SH-SY5Y (cell line): ENCODE measurements around the gene KIF5A.

Source experiments
- GATA2 ChIP-seq: IDR thresholded peaks from 2 replicates; pipeline ENCODE4 v1.6.1; 2011; ENCODE audit warnings: mild to moderate bottlenecking, low read depth, low read length
- GATA3 ChIP-seq: IDR thresholded peaks from 2 replicates; pipeline ENCODE4 v1.6.1; 2011; ENCODE audit warnings: low read depth, mild to moderate bottlenecking, low read length, moderate library complexity

Gene KIF5A

GRCh38 chr12:57580466-57580795, 30.6 kb downstream of the KIF5A start:
- TF ChIP-seq GATA3, result no peak
- TF ChIP-seq GATA2, result no peak

- TF ChIP-seq GATA3, result no peak
- no peak for TF ChIP-seq GATA2
Measured at GRCh38 chr12:57581802-57582201, 32.0 kb downstream of the KIF5A start.

- TF ChIP-seq GATA2 (no peak), GATA3 (no peak)
Measured at GRCh38 chr12:57582440-57582839, 32.6 kb downstream of the KIF5A start.

GRCh38 chr12:57583008-57583831, 33.4 kb downstream of the KIF5A start:
- TF ChIP-seq GATA2 (no peak), GATA3 (no peak)

GRCh38 chr12:57584050-57584449, 34.2 kb downstream of the KIF5A start:
- no peak for TF ChIP-seq GATA2
- TF ChIP-seq GATA3, result no peak

- no peak for TF ChIP-seq GATA2
- TF ChIP-seq GATA3, result no peak
Measured at GRCh38 chr12:57584690-57585089, 34.8 kb downstream of the KIF5A start.

GRCh38 chr12:57585156-57585555, 35.3 kb downstream of the KIF5A start:
- TF ChIP-seq GATA3 (no peak), GATA2 (no peak)

- no peak for TF ChIP-seq GATA3
- TF ChIP-seq GATA2, result no peak
Measured at GRCh38 chr12:57586128-57586527, 36.3 kb downstream of the KIF5A start.

- TF ChIP-seq GATA2 (no peak), GATA3 (no peak)
Measured at GRCh38 chr12:57586832-57587429, 37.1 kb downstream of the KIF5A start.

GRCh38 chr12:57590479-57590863, 40.6 kb downstream of the KIF5A start:
- TF ChIP-seq GATA3 (no peak), GATA2 (no peak)

- TF ChIP-seq GATA3 (no peak), GATA2 (no peak)
Measured at GRCh38 chr12:57590864-57591781, 41.3 kb downstream of the KIF5A start, which contains the start of gene PIP4K2C. Gene PIP4K2C (plus strand): TSS chr12:57591192. CDS start chr12:57591290, 98 bp downstream.

GRCh38 chr12:57591782-57592325, 42.0 kb downstream of the KIF5A start:
- TF ChIP-seq GATA2, result no peak
- TF ChIP-seq GATA3, result no peak

- TF ChIP-seq GATA3, result no peak
- TF ChIP-seq GATA2, result no peak
Measured at GRCh38 chr12:57592551-57593165, 42.8 kb downstream of the KIF5A start.
